ENCODE measurements around the gene RNF182. TPM values are rescaled to one million over a fixed set of nuclear protein-coding genes. Genes with fewer than 3 reads are reported as not detected.

The RNF182 gene
- total RNA-seq, 4 donors from 2014 or later: 0.40 to 0.50 (median 0.45) TPM; not detected in 1

DNA sequence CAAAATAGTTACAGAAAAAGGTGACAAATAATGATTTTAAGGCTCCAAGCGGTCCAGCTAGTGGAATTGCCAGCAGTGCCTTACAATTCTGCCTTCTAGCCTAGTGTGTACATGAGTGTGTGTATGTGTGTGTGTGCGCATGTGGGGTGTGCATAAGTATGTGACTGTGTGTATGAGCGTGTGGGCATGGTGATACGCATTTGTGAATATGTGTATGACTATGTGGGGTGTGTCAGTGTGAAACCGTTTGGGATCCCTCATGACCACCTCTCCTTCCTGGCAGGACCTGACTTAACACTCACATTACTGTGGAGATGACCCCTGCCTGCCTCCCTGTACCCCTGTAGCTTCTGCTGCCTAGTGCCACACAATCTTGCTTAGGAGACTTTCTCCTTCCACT, 40.4 kb upstream of the RNF182 start:
- Histone ChIP-seq H3K27me3 (peaks cover 0 to under 1% (median 0%) of the 10 kb centered on the region in 4 donors), H3K9me3 (no peaks in the 10 kb centered on the region), H3K4me1 (no peaks in the 10 kb centered on the region), H3K27ac (replicated peaks in 1 of 4) (no peak overlapping the region), H3K4me3 (no peak overlapping the region), H3K36me3 (no peaks in the 10 kb centered on the region)
- TF ChIP-seq EP300 (IDR thresholded peaks at IDR 0.05): no peak
- TF ChIP-seq POLR2AphosphoS5 (IDR thresholded peaks at IDR 0.05): no peak
- no peak for TF ChIP-seq POLR2A (IDR thresholded peaks at IDR 0.05; ENCODE audit: low read depth)
- TF ChIP-seq, protein P1, sequence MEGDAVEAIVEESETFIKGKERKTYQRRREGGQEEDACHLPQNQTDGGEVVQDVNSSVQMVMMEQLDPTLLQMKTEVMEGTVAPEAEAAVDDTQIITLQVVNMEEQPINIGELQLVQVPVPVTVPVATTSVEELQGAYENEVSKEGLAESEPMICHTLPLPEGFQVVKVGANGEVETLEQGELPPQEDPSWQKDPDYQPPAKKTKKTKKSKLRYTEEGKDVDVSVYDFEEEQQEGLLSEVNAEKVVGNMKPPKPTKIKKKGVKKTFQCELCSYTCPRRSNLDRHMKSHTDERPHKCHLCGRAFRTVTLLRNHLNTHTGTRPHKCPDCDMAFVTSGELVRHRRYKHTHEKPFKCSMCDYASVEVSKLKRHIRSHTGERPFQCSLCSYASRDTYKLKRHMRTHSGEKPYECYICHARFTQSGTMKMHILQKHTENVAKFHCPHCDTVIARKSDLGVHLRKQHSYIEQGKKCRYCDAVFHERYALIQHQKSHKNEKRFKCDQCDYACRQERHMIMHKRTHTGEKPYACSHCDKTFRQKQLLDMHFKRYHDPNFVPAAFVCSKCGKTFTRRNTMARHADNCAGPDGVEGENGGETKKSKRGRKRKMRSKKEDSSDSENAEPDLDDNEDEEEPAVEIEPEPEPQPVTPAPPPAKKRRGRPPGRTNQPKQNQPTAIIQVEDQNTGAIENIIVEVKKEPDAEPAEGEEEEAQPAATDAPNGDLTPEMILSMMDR (IDR thresholded peaks at IDR 0.05): no peak
- WGBS: 77% methylated on average over 5 of the region's 5 CpGs
- intact Hi-C loops (cut with DNase I): no loop called here
- DNase-seq (ENCODE audit: extremely low spot score): no peak

DNA sequence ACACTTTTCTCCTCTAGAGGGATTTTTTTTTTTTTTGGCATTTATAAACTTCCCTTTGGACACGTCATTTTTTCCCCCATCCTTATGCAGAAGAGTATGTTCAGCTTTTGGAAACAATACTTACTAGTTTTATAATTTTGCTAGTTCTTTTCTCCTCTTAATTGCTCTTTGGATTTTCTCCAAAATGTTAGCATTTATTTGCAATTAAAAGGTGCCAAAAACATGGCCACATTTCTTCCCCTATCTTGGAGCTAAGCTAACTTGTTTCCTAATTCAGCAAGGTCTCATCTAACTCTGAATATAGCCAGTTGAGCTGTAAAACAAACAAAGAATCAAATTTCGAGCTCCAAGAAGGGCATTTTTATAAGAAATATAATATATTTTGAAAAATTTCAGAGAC, 39.2 kb upstream of the RNF182 start:
- no peak overlapping the region for H3K27ac ChIP-seq (replicated peaks in 1 of 4)
- TF ChIP-seq POLR2AphosphoS5 (IDR thresholded peaks at IDR 0.05) (no peak), EP300 (IDR thresholded peaks at IDR 0.05) (no peak), POLR2A (IDR thresholded peaks at IDR 0.05; ENCODE audit: low read depth) (no peak)
- TF ChIP-seq, protein P1 (IDR thresholded peaks at IDR 0.05): no peak
- intact Hi-C loops (cut with DNase I): no loop called here
- no peak for DNase-seq (ENCODE audit: extremely low spot score)
- WGBS: 59% methylated on average over 2 of the region's 2 CpGs
- no peaks in the 10 kb centered on the region for H3K36me3 ChIP-seq
- H3K9me3 ChIP-seq: no peaks in the 10 kb centered on the region
- H3K4me1 ChIP-seq: no peaks in the 10 kb centered on the region
- H3K27me3 ChIP-seq: no peaks in the 10 kb centered on the region
- no peak overlapping the region for H3K4me3 ChIP-seq

DNA sequence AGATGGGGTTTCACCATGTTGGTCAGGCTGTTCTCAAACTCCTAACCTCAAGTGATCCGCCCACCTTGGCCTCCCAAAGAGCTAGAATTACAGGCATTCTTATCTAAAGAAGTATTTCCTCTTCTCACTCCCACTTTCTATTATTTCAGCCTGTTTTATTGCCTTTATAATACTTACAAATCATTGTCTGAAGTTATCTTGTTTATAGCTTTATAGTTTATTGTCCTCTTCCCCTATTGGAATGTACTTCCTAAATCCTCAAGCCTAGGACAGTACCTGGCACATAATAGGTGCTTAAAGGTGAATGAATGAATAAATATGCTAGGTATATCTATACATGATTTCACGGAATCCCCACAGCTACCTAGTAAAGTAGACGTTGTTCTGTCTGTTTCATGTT, 37.8 kb upstream of the RNF182 start:
- intact Hi-C loops (cut with DNase I): no loop called here
- TF ChIP-seq POLR2AphosphoS5 (IDR thresholded peaks at IDR 0.05) (no peak), EP300 (IDR thresholded peaks at IDR 0.05) (no peak), POLR2A (IDR thresholded peaks at IDR 0.05; ENCODE audit: low read depth) (no peak)
- TF ChIP-seq, protein P1 (IDR thresholded peaks at IDR 0.05): no peak
- no peak overlapping the region for H3K4me3 ChIP-seq
- no peaks in the 10 kb centered on the region for H3K27me3 ChIP-seq
- DNase-seq (ENCODE audit: extremely low spot score): no peak
- H3K4me1 ChIP-seq: no peaks in the 10 kb centered on the region
- 98% methylated on average over 3 of the region's 3 CpGs for WGBS
- H3K9me3 ChIP-seq: no peaks in the 10 kb centered on the region
- no peaks in the 10 kb centered on the region for H3K36me3 ChIP-seq
- no peak overlapping the region for H3K27ac ChIP-seq (replicated peaks in 1 of 4)

DNA sequence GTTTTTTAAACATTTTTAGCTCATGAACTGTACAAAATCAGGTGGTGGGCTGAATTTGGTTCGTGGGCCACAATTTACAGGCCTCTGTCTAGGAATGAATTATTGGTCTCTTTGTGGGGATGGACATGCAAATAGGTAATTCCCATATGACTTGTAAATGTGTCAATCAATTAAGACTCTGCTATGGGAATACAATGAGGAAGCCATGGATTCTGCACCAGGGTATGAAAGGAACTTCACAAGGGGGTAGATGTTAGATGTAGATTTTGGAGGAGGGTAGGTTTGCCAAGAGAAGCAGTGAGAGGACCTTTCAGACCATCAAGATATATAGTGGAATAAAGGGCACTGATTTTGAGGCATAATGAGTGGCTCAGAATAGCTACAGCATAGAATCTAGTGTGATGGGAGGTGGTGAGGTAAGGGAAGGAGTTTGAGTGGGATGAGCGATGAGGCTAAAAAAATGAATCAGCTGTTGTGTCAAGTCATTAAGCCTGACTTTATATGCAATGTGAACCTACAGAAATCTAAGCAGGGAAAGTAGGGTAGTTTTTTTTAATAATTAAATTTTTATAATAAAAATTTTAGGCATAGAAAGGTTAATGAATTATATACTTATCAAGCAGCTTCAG, 32.6 kb upstream of the RNF182 start:
- H3K36me3 ChIP-seq: no peaks in the 10 kb centered on the region
- intact Hi-C loops (cut with DNase I): no loop called here

More for the DNA sequence above, 32.6 kb upstream of the RNF182 start:
- Histone ChIP-seq H3K9me3 (no peaks in the 10 kb centered on the region), H3K27me3 (peaks cover 0 to 8% (median 0%) of the 10 kb centered on the region in 4 donors), H3K27ac (replicated peaks in 1 of 4) (no peak overlapping the region), H3K4me1 (no peaks in the 10 kb centered on the region), H3K4me3 (no peak overlapping the region)
- 88% methylated on average over 2 of the region's 2 CpGs for WGBS
- no peak for DNase-seq (ENCODE audit: extremely low spot score)
- TF ChIP-seq EP300 (IDR thresholded peaks at IDR 0.05) (no peak), POLR2AphosphoS5 (IDR thresholded peaks at IDR 0.05) (no peak), POLR2A (IDR thresholded peaks at IDR 0.05; ENCODE audit: low read depth) (no peak)
- TF ChIP-seq, protein P1 (IDR thresholded peaks at IDR 0.05): no peak

All from esophagus muscularis mucosa (tissue), 4 donors.